HG02970 (cell line): ENCODE data around the gene ITFG2.

Experiments
- ATAC-seq: cut with Tn5 transposase; IDR thresholded peaks from one replicate; pipeline ENCODE4 v1.9.1; 2021; ENCODE audit warnings: mild to moderate bottlenecking, moderate library complexity, moderate number of reproducible peaks; ENCODE audit not compliant: unreplicated experiment, low FRiP score

ITFG2 gene

DNA sequence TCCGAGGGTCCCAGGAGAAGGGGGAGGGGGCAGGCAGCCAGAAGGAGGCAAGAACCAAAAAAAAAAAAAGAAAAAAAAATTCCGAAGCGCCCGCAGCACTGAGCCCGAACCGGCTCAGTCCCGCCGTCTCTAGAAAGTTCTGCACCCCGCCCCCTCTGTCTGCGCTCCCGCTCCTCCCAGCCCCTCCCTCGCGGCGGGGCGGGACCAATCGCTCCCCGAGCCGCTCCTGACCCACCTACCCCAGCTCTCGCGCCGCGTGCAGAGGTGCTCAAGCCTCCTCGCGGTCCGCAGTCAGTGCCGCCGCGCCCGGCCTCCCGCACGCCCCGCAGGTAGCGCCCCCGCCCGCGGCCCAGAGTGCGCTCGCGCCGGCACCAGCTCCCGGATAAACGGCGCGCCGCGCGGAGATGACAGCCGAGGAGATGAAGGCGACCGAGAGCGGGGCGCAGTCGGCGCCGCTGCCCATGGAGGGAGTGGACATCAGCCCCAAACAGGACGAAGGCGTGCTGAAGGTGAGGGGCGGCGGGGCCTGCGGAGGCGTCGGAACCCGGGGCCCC is 17.7 kb upstream of the ITFG2 start, which contains the start of gene FKBP4:
FKBP4 (plus strand) TSS at position 235 of the 554 bp plus-strand sequence; CDS start at position 405, 170 bp downstream.
- ATAC-seq: peak; percentile 71

DNA sequence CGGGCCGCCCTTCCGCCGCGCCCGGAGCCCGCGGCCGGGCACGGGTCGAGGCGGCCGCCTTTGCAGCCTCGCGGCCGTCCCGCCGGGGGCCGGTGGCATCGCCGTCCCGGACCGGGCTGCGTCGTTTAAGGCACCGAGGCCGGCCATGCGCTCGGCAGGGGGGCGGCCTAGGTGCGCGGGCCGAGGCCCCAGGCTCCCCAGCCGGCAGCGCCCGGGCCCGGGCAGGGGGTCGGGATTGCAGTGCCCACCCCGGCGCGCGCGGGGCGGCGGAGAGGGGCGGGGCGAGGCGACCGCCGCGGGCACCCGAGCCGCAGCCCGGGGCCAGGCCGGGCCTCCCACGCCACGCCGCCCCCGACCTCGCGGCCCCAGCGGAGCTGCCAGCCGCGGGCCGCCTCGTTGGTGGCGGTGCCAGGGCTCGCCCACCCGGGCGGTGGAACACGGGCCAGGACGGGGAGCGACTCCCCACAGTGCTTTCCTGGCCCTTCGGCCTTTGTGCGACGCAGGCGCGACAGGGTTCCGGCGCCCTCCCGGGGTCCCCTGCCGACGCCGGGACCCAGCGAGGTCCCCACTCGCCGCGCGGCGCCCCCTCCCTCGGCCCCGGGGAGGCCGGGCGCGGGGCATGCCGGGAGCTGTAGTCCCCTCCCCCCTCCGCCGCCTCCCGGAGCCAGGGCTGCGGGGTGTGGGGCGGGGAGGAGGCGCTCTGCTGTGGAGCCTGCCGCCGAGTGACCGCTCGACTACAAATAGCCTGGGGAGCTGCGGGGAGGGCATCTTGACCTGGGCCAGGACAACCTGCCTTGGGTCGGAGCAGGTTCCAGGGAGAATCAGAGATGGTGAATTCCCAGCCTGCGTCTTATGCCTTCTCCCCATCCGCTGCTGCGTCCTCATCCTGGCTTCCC is 16.9 kb upstream of the ITFG2 start:
- ATAC-seq: peak; percentile 65

DNA sequence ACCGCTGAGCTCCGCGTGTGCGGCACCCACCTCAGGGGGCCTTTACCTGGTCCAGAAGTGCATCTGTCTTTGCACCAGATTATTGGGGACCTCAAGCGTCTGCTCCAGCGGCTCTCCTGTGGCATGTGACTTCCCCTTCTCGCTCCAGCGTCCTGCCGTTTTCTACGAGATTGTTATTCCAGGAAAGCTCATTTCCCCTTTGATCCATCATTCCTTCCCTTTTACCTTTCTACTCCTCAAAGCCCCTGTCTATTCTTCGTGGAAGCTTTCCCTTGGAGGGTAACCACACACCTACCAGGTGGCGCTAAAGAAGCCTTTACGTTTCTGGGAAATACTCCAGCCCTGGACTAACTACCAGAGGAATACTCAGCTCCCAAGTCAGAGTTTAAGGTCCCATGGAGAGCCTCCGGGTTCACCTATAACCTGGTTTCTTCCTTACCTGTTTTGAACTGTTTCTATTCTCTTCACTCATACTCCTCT is 16.2 kb upstream of the ITFG2 start:
- ATAC-seq: no peak

DNA sequence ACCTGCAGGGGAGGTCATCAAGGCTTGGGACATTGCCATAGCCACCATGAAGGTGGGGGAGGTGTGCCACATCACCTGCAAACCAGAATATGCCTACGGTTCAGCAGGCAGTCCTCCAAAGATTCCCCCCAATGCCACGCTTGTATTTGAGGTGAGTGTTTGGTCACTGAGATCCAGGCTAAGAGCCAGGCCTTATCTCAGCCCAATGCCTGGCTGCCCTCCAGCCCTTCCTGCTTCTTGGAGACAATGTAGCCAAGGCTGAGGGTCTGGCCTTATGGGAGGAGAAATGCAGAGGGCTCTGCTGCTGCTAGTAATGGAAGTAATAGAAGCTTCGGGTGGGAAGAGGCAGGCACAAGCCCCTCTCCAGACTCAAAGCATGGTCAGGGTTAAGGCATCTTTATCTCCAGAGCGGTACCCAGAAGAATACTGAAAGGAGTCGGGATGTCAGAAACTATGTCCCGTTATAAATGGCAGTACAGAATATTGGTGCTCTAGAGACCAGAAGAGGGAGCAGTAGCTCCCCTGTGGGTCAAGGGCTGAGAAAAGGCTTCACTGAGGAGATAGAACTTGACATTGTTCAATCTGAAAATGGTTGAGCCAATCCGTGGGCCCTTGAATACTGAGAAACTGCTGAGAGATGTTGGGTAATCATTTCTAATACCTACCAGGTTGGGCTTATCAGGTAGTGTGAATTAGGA is 14.6 kb upstream of the ITFG2 start:
- no peak for ATAC-seq

DNA sequence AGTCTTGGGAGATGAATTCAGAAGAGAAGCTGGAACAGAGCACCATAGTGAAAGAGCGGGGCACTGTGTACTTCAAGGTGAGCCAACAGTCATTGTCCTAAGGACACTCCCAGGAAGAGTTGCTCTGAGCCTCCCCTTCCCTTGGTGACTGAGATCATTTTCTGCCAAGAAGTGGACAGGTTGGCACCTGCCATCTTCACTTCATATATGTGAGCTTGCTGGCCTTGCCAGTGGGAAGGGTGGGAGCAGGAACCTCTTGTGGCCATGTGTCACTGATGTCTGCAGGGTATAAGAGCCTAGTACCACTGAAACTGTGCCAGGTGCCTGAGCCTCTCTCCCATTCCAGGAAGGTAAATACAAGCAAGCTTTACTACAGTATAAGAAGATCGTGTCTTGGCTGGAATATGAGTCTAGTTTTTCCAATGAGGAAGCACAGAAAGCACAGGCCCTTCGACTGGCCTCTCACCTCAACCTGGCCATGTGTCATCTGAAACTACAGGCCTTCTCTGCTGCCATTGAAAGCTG is 12.4 kb upstream of the ITFG2 start:
- ATAC-seq: no peak

DNA sequence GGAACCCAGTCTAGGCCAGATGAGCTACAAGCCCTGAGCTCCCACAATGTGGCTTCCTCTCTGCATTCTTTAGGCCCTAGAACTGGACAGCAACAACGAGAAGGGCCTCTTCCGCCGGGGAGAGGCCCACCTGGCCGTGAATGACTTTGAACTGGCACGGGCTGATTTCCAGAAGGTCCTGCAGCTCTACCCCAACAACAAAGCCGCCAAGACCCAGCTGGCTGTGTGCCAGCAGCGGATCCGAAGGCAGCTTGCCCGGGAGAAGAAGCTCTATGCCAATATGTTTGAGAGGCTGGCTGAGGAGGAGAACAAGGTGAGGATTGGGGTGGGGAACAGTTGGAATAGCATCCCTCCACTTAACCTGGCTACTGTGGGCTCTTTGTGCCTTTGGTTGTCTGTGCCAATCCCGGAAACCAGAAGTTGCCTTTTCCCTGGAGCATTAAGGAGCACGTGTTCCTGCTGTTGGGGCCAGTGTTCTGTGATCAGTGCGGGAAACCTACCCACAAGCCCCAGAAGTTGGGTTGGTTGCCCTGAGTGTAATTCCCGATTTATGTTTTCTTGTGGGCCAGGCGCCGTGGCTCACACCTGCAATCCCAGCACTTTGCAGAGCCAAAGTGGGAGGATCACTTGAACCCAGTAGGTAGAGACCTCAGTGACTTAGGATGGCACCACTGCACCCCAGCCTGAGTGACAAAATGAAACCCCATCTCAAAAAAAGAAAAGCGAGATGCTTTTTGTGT is 11.3 kb upstream of the ITFG2 start:
- ATAC-seq: no peak

GRCh38 chr12:2803635-2804392 is 8.7 kb upstream of the ITFG2 start:
- ATAC-seq: no peak

DNA sequence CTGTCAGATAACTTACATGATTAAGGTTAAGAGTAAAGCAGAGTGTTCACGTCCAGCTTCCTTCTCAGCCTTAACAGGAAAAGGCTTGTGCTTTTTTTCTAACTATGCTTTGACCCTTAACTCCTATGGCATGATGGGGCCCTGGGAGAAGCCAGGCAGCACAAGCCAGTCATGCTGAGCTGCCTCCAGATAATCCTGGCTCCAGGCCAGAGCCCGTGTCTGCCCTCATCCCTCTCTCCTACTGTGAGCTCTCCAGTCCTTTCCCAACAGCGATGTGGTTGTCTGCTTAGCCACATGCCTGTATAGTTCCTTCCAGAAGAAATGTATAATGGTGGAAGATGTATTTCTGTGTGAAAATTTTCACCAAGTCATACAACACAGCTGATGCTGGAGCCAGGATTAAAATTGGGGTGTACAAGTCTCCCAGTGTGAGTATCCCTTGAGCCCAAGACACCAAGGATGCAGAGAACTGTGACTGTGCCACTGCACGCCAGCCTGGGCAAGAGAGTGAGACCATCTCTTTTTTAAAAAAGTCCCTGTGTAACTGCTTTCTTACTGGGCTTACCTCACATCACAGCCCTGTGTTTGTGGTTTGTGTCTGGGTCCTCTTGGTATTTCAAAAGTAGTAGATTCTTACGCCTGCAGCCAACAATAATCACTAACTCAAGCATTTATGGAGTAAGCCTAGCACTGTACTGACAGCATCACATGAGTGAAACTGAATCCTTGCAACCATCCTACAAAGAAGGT is 7.9 kb upstream of the ITFG2 start:
- no peak for ATAC-seq

DNA sequence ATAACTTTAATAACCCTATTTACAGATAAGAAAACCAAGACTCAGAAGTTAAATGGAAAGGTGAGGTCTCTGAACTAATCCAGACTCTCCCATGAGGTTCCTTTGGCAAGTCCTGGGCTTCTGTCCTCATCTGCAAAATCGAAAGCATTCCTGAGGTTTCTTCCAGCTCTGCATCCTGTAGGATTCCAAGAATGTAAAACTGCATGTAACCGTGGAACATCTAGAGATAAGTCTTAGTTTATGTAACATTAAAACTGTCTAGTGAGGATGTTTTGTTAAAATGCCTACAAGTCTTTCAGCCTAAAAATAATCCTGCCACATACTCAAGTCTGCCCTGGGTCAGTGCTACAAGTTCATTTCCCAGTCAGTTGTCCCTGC is 7.3 kb upstream of the ITFG2 start:
- ATAC-seq: no peak

DNA sequence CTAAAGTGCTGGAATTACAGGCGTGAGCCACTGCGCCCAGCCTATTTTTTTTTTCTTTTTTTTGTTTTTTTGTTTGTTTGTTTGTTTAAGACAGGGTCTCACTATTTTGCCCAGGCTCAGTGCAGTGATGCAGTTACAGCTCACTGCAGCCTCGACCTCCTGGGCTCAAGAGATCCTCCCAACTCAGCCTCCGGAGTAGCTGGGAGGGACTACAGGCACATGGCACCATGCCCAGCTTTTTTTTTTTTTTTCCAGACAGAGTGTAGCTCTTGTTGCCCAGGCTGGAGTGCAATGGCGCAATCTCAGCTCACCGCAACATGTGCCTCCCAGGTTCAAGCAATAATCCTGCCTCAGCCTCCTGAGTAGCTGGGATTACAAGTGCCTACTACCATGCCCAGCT is 5.8 kb upstream of the ITFG2 start:
- ATAC-seq: no peak

GRCh38 chr12:2811801-2812200 is 667 bp upstream of the ITFG2 start:
- no peak for ATAC-seq

DNA sequence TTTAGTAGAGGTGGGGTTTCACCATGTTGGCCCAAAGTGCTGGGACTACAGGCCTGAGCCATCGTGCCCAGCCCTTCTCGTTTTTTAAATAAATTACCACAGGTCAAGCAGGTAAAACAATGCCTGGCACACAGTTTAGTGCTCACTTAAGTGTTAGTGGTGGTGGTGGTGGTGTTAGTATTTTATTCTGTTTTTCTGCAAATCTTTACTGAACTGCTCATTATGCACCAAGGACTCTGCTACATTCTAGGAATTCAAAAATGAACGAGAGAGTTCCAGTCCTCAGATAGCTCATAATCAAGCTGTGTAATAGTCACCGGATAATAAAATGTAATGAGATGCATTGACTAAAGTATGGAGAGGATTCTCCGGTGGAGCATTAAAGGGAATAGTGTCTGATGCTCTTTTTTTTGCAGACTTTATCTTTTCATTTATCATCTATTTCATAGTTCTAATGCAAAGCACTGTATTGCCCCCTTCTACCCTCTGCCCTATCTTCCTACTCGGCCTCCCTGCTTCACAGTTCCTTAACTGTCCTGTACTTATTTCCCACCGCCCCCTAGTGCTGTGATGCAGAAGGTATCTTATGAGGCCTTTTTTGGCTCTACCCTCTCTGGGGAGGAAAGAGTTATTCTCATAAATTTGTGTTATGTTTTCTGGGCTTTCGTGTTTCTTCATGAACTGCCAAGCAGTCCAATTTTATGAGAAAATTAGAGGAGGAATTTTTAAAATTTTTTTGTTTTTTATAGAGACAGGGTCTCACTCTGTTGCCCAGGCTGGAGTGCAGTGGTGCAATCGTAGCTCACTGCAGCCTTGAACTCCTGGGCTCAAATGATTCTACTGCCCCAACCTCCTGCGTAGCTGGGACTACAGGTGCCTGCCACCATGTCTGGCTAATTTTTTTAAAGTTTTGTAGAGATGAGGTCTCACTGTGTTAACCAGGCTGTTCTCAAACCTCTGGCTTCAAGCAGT is 1.0 kb downstream of the ITFG2 start:
- ATAC-seq: peak; percentile 2

- no peak for ATAC-seq
Measured at GRCh38 chr12:2819810-2820209, 7.3 kb downstream of the ITFG2 start.

DNA sequence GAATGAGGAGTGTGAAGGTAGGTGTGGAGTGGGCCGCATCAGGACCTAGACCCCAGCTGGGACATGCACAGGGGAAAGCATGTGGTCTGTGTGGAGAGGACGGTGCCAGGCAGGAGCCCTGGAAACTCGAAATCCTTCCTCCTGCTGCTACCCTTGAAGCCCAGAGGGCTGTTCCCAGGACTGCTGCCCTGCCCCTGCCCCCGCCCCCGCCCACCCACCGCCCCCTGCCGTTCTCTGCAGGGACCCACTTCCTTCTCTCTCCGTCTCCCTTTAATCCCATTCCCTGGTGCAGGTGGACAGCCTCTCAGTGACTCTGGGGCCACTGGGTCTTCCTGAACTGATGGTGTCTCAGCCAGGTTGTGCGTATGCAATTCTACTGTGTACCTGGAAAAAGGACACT is 8.0 kb downstream of the ITFG2 start:
- ATAC-seq: no peak

DNA sequence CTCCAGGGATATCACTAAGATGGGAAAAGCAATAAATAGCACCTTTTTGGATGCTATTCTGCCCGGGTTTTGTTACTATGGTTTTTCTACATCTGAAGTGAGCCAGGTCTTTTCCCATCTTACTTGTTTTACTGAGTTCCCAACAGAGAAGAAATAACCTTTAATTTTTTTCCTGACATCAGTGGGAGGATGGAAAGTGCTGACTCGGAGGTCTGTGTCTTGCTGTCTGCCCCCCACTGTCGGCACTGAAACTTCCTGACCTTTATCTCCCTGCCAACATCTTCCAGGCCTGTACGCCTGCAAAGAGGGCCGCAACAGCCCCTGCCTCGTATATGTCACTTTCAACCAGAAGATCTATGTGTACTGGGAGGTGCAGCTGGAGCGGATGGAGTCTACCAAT is 11.0 kb downstream of the ITFG2 start:
- no peak for ATAC-seq

- ATAC-seq: no peak
Measured at GRCh38 chr12:2824541-2824940, 12.1 kb downstream of the ITFG2 start.

DNA sequence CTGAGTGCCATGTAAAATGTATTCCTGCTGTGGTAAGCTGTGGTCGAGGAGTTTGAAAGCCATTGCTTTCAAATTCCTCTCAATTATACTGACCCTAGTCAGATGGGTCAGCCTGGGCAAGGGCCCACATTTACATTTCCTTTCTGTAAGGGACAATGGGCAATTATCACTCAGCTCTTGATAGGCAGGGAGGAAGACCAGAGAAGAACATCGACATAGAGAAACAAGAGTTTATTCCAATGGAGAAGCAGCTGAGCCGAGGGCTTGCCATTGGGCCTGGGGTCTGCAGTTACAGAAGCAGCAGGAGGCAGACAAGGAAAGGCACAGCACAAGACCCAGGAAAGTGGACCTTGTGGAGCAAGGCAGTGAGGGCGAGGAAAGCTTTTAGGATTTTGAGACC is 12.7 kb downstream of the ITFG2 start:
- no peak for ATAC-seq

DNA sequence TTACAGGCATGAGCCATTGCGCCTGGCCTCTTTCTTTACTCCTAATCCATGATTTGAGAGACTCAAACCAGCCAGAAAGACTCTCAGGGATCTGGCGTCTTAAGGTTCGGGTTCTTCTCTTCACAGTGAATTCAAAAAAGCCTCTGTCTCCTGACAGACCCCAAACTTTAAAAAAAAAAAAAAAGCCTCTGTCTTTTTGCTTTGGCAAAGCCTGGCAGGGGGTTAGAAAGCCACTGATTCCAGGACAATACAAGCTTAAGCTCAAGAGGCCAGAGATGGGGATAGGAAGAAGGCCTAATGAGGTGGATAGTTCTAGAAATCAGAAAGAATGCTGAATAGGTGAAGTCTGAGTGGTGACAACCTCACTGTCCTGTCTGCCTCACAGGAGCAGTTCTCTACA is 13.6 kb downstream of the ITFG2 start:
- ATAC-seq: no peak
